HCT116 (cell line): ENCODE measurements around the gene PSORS1C2. TPM values are rescaled to one million over a fixed set of nuclear protein-coding genes. Genes with fewer than 3 reads are reported as not detected.
"Not testable (repeated sequence)": the region's sequence is repeated elsewhere in the genome, so short reads cannot be mapped to it uniquely, and the experiment has no call there.

Experiments used
- ATAC-seq: fragments of 200-7000 bp; cut with Tn5 transposase; 2 replicates; pipeline ENCODE4 v1.9.1; 2020; ENCODE audit warnings: mild to moderate bottlenecking, moderate library complexity
- BruUV-seq: library from RNA; stranded (reverse); fragments of 400-500 nt; replicated peaks from 2 replicates; lab custom pipeline; 2021; lab: Mats Ljungman, UMichigan
- CTCF ChIA-PET: fragments of 300-600 bp; sonication (Branson Sonifier 250); formaldehyde crosslinking; loops from one replicate; lab custom pipeline; 2021; ENCODE audit warnings: antibody characterized with exemption; lab: Charles Lee
- POLR2A ChIA-PET: fragments of 300-600, 350-600 bp; sonication (Branson Sonifier 250); formaldehyde crosslinking; loops from one replicate; lab custom pipeline; 2021; ENCODE audit warnings: antibody characterized with exemption; lab: Charles Lee
- RAD21 ChIA-PET, 2 experiments: fragments of 300-600 bp; sonication (Branson Sonifier 250); formaldehyde crosslinking; loops; one replicate each; lab custom pipeline; 2023; ENCODE audit warnings: low total read pairs in 2 of 2; ENCODE audit not compliant: uncharacterized antibody in 2 of 2, unreplicated experiment in 2 of 2, low non-redundant PET in 1 of 2; lab: Charles Lee
- DNase-seq: peaks from one replicate; pipeline ENCODE4 v3.0.0-alpha.2; 2010; ENCODE audit warnings: low read depth, low spot score
- H2AFZ ChIP-seq: fragments of 200-600 bp; shearing (Covaris generic), sonication (generic); 2 replicates; pipeline ENCODE4 v1.6.1; 2017; ENCODE audit warnings: low read depth, mixed run types, mixed read lengths, antibody characterized with exemption, low read length; ENCODE audit not compliant: poor library complexity, severe bottlenecking
- H3K27ac ChIP-seq: 2 replicates; pipeline ENCODE4 v1.5.1; 2012; ENCODE audit warnings: low read depth, low read length
- H3K27me3 ChIP-seq: fragments of 200-600 bp; sonication (generic); 2 replicates; pipeline ENCODE4 v1.6.1; 2016; ENCODE audit warnings: mixed run types, low read length, mixed read lengths; ENCODE audit not compliant: insufficient read depth
- H3K36me3 ChIP-seq, 2 experiments: fragments of 200-500 bp in 1 of 2; fragments of 200-600 bp in 1 of 2; sonication (Bioruptor generic) in 1 of 2; sonication (generic) in 1 of 2; 2 replicates each; pipeline versions ENCODE4 v1.5.1 to v1.6.1; 2014 to 2016; ENCODE audit warnings: low read length in 2 of 2, inconsistent platforms in 1 of 2, mixed read lengths in 1 of 2, mixed run types in 1 of 2; ENCODE audit not compliant: insufficient read depth in 2 of 2, control insufficient read depth in 1 of 2
- H3K4me1 ChIP-seq, 2 experiments: fragments of 200-600 bp in 1 of 2; sonication (generic) in 1 of 2; 2 replicates each; pipeline versions ENCODE4 v1.5.1 to v1.6.1; 2012 to 2017; ENCODE audit warnings: low read length in 2 of 2, inconsistent platforms in 1 of 2, mild to moderate bottlenecking in 1 of 2, mixed read lengths in 1 of 2, mixed run types in 1 of 2, moderate library complexity in 1 of 2; ENCODE audit not compliant: insufficient read depth in 2 of 2, control insufficient read depth in 1 of 2
- H3K4me2 ChIP-seq: fragments of 200-600 bp; sonication (generic); 2 replicates; pipeline ENCODE4 v1.6.1; 2017; ENCODE audit warnings: mixed run types, low read length, mixed read lengths
- H3K4me3 ChIP-seq, 2 experiments: fragments of 200-600 bp in 1 of 2; sonication (generic) in 1 of 2; replicated peaks in 1 of 2; 2 replicates each; pipeline ENCODE4 v1.5.1; 2011 to 2016; ENCODE audit warnings: low read length in 2 of 2, control low read depth in 1 of 2, low read depth in 1 of 2, mild to moderate bottlenecking in 1 of 2, mixed read lengths in 1 of 2, mixed run types in 1 of 2
- H3K79me2 ChIP-seq: fragments of 200-600 bp; sonication (generic); 2 replicates; pipeline ENCODE4 v1.6.1; 2017; ENCODE audit warnings: mild to moderate bottlenecking, mixed run types, low read length, moderate library complexity, mixed read lengths; ENCODE audit not compliant: insufficient read depth
- H3K9ac ChIP-seq: fragments of 200-600 bp; sonication (generic); 2 replicates; pipeline ENCODE4 v1.6.1; 2016; ENCODE audit warnings: low read length, mixed read lengths
- H3K9me2 ChIP-seq: fragments of 200-600 bp; sonication (generic), shearing (Covaris generic); 2 replicates; pipeline ENCODE4 v1.6.1; 2017; ENCODE audit warnings: mixed run types, mild to moderate bottlenecking, moderate library complexity; ENCODE audit not compliant: insufficient read depth
- H3K9me3 ChIP-seq, 2 experiments: fragments of 200-500 bp in 1 of 2; fragments of 200-600 bp in 1 of 2; sonication (Bioruptor generic) in 1 of 2; sonication (generic) in 1 of 2; 2 replicates each; pipeline ENCODE4 v1.6.1; 2014 to 2017; ENCODE audit warnings: low read length in 2 of 2, mixed read lengths in 2 of 2, inconsistent platforms in 1 of 2, low read depth in 1 of 2, mild to moderate bottlenecking in 1 of 2, mixed run types in 1 of 2, moderate library complexity in 1 of 2; ENCODE audit not compliant: control insufficient read depth in 1 of 2, insufficient read depth in 1 of 2
- H4K20me1 ChIP-seq: fragments of 200-600 bp; sonication (generic), shearing (Covaris generic); 2 replicates; pipeline ENCODE4 v1.6.1; 2017; ENCODE audit warnings: mixed run types, mild to moderate bottlenecking, moderate library complexity; ENCODE audit not compliant: insufficient read depth
- CTCF ChIP-seq, 3 experiments: fragments of 200-600 bp in 1 of 3; sonication (generic) in 1 of 3; IDR thresholded peaks in 2 of 3; conservative IDR thresholded peaks in 1 of 3; 2 replicates each; pipeline ENCODE4 v1.5.1; 2012 to 2017; ENCODE audit warnings: low read depth in 2 of 3, low read length in 2 of 3, antibody characterized with exemption in 1 of 3, borderline replicate concordance in 1 of 3, control low read depth in 1 of 3, mild to moderate bottlenecking in 1 of 3, mixed read lengths in 1 of 3, mixed run types in 1 of 3, moderate library complexity in 1 of 3; ENCODE audit not compliant: insufficient read depth in 1 of 3
- POLR2AphosphoS5 ChIP-seq: IDR thresholded peaks from 2 replicates; pipeline ENCODE4 v1.6.1; 2011; ENCODE audit warnings: mild to moderate bottlenecking, low read depth, low read length, moderate library complexity
- SIN3A ChIP-seq: IDR thresholded peaks from 2 replicates; pipeline ENCODE4 v1.6.1; 2012; ENCODE audit warnings: low read depth
- ZFX ChIP-seq: fragments of 450-650 bp; IDR thresholded peaks from 2 replicates; pipeline ENCODE4 v1.6.1; 2017
- intact Hi-C: fragments of 100-400 bp; cut with micrococcal nuclease; formaldehyde crosslinking; loops from 2 replicates; pipeline ENCODE4 v1.10.0; 2022
- total RNA-seq: library from RNA; stranded (reverse); gene quantifications from one replicate; pipeline ENCODE4 v1.2.1, GENCODE V29; 2021; ENCODE audit not compliant: unreplicated experiment

Gene PSORS1C2
- total RNA-seq, 1 experiment from 2014 or later, result not detected

DNA sequence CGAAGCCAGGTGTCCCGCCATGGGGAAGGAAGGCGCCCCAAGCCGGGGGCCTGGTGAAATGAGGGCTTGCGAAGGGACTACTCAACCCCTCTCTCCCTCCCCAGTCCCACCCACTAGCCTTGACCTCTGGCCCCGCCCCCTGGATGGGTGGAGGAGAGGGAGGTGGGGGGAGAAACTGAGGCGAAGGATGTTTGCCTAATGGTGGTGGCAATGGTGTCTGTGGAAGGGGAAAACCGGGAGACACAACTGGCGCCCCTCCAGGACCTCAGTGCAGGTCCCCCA lies 31.7 kb upstream of the PSORS1C2 start, which contains the start of gene POU5F1 (continued):
- TF ChIP-seq ZFX, result no peak
- no peak for TF ChIP-seq POLR2AphosphoS5
- no peak for TF ChIP-seq CTCF (IDR thresholded peaks at IDR 0.05 in 2 of 3, conservative IDR thresholded peaks at IDR 0.05 in 1 of 3; ENCODE audit: borderline replicate concordance in 1 of 3, insufficient read depth in 1 of 3, low read depth in 2 of 3, low read length in 2 of 3)
- no peak for TF ChIP-seq SIN3A

DNA sequence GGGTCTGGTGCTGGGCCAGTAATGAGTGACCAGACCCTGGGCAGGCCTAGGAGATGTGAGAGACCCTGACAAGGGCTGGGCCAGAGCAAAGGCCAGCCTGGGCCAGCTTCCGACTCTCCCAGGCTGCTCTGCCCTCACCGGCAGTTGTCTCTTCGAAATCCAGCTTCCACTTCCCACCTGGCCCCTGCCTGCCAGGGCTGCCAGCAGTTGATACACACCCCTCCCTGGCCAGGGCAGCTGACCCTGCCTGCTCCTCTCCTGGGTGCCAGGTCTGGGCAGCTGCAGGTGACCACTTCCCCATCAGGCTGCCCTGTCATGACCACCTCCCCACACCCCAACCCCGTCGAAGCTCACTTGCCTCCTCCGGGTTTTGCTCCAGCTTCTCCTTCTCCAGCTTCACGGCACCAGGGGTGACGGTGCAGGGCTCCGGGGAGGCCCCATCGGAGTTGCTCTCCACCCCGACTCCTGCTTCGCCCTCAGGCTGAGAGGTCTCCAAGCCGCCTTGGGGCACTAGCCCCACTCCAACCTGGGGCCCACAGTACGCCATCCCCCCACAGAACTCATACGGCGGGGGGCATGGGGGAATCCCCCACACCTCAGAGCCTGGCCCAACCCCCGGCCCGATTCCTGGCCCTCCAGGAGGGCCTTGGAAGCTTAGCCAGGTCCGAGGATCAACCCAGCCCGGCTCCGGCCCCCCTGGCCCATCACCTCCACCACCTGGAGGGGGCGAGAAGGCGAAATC lies 31.2 kb upstream of the PSORS1C2 start:
- RAD21 ChIA-PET, H2AFZ ChIP-seq, H3K27me3 ChIP-seq, ATAC-seq, H3K79me2 ChIP-seq, intact Hi-C loops, H3K9me3 ChIP-seq, POLR2A ChIA-PET, CTCF ChIA-PET, H3K9me2 ChIP-seq, H3K4me2 ChIP-seq, BruUV-seq, H3K27ac ChIP-seq, H3K9ac ChIP-seq, DNase-seq, H3K36me3 ChIP-seq, H4K20me1 ChIP-seq, H3K4me3 ChIP-seq: not testable (repeated sequence)
- H3K4me1 ChIP-seq, result peaks cover 3 to 15% of the 10 kb centered on the region in 2 experiments
